Astrocyte of the cerebellum (primary cell): ENCODE data around the gene TMCO4.

Source experiments
- DNase-seq: peaks from one replicate; pipeline ENCODE4 v3.0.0-alpha.2; 2011; ENCODE audit warnings: low read depth
- H3K4me3 ChIP-seq: 2 replicates; pipeline ENCODE4 v1.5.1; 2011; ENCODE audit warnings: mild to moderate bottlenecking, low read depth, low read length, moderate library complexity
- in situ Hi-C: cut with HindIII; loops from 2 replicates; pipeline ENCODE4 v1.10.0; 2017; ENCODE audit warnings: low sequenced_read_pairs
- TF ChIP-seq, protein P1 (sequence below): IDR thresholded peaks from 2 replicates; pipeline ENCODE4 v1.5.1; 2012; ENCODE audit warnings: low read length, low read depth, moderate library complexity, mild to moderate bottlenecking; ENCODE audit errors: missing control alignments

TMCO4 gene

DNA sequence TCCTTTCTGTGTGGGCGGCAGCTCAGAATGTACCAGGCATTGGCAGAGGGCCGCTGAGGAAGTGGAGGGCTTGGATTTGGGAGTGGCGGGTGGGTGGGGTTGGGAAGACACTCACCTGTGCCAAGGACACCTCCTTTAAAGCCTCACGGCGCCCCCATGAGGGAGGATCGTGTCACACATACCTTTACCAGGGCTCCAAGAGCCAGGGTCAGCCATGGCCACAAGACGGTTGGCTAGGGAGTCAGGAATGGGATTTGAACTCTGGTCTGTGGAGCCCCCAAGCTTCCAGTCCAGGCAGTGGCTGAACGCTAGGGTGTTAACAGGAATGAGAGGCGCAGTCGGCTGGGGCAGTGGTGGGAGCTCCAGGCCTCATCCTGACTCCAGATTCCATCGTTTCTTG lies 151.0 kb downstream of the TMCO4 start:
- no peak for DNase-seq
- no peak overlapping the region for H3K4me3 ChIP-seq
- in situ Hi-C loops, result no loop called here
- TF ChIP-seq, protein P1, sequence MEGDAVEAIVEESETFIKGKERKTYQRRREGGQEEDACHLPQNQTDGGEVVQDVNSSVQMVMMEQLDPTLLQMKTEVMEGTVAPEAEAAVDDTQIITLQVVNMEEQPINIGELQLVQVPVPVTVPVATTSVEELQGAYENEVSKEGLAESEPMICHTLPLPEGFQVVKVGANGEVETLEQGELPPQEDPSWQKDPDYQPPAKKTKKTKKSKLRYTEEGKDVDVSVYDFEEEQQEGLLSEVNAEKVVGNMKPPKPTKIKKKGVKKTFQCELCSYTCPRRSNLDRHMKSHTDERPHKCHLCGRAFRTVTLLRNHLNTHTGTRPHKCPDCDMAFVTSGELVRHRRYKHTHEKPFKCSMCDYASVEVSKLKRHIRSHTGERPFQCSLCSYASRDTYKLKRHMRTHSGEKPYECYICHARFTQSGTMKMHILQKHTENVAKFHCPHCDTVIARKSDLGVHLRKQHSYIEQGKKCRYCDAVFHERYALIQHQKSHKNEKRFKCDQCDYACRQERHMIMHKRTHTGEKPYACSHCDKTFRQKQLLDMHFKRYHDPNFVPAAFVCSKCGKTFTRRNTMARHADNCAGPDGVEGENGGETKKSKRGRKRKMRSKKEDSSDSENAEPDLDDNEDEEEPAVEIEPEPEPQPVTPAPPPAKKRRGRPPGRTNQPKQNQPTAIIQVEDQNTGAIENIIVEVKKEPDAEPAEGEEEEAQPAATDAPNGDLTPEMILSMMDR, result peak; percentile 35

DNA sequence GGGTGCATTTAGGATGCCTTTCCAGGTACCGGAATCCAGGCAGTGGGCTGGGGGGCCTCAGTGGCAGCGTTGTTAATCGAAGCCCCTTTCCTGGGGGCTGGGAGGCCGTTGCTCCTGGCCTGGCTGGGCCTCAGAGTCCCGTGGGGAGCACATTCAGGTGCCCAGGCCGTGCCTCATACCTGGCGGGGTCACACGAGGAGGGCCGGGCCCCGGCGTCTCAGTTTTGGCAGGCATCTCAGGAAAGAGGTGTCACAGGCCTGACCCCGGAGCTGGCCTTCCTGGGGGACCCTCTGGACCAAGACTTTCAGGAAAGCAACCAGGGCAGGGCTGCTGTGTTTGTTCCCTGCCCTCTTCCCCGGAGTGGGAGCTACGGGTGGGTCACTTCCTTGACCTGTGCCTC lies 151.5 kb downstream of the TMCO4 start:
- no peak for DNase-seq
- TF ChIP-seq, protein P1, result no peak
- H3K4me3 ChIP-seq, result no peak overlapping the region
- in situ Hi-C loops, result no loop called here

DNA sequence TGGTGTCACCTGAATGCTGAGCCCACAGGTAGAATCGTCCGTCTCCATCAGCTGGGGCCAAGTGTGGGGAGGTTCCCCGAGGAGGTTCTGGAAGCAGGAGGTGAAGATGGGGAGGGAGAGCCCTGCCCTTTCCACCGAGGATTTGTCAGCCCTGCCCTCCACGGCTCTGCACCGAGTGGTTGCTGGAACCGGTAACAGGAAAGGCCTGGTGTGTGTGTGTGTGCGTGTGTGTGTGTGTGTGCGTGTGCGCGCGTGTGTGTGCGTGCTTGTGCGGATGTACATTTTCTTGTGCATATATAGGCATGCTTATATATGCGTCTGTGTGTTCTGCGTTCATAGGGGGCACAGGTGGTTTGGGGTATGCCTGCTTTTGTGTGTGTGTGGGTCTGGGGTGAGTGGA lies 152.1 kb downstream of the TMCO4 start:
- TF ChIP-seq, protein P1, result no peak
- H3K4me3 ChIP-seq, result peak overlapping the region; percentile 64
- in situ Hi-C loops, result no loop called here
- DNase-seq, result no peak

DNA sequence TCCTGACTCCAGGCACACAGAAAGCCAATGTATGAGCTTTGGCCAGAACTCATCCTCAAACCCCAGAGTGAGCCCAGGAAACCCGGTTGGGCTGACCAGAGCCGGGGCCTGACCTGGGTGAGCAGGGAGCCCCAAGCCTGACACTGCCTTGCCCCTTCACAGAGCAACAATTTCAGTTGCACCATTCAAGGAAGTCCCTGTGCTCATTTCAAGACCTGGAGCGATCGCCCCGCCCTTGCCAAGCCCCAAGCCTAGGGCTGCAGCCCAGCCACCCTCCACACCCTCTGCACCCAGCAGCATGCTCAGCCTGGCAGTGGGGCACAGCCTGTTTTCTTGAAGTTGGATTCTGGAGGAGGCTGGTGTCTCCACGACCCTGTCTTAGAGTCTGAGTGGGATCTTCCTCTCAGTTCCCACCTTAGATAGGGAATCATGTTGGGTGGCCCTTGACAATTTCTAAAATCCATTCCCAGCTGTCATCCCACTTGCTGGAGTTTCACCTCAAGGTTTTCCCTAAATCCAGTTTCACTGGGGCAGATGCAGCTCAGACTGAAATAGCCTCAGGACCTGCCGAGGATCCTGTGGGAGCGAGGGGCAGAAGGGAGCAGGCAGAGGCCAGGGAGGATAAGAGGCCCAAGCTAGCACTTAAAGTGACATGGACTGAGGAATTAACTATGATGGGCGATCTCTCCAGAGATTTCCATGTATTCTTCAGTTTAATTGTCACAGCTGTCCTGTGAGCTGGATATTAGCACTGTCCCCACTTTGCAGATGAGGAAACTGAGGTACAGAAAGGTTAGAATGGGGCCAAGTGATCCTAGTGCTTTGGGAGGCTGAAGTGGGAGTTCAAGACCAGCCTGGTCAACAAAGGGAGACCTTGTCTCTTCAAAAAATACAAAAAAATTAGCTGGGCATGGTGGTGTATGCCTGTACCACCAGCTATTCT lies 153.1 kb downstream of the TMCO4 start:
- TF ChIP-seq, protein P1, result no peak
- no peak for DNase-seq
- in situ Hi-C loops, result no loop called here
- H3K4me3 ChIP-seq, result peak overlapping the region; percentile 64

DNA sequence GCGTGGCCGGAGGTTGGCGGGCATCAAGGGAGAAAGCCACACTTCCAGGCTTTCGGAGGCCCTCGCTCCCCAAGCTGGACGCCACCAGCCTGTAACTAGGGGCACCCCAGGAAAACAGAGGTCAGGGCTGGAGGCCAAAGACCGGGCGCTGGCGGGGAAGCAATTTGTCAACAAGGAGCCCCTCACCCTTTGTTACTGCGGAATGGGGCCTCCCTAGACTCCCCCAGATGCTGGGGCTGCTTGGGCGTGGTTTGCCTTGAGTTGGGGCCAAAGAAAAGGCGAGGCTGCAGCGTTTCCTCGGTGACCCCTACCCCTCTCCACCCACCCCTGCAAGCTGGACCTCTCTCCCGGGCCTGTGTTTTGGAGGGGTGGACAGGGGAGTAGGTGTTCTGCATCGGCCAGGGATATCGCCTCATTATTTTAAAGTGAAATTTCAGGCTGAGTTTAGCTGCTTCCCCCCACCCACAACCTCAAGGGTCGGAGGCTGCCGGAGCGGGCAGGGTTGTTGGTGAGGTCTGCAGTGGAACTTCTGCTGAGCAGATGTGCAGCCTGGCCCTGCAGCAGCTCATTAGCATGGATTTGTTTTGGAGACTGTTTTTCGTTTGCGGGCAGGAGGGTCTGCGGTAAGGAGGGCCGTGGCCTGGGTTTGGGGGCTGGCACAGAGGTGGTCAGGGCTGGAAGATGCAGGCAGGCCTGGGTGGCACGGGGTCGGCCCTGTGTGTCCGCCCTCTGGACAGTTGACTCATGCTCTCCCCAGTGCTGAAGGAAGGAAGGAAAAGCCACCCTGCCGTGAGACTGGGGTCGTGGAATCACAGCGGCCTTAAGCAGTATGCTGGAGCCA lies 154.1 kb downstream of the TMCO4 start:
- in situ Hi-C loops, result no loop called here
- DNase-seq, result no peak
- H3K4me3 ChIP-seq, result peak overlapping the region; percentile 64
- TF ChIP-seq, protein P1, result no peak

DNA sequence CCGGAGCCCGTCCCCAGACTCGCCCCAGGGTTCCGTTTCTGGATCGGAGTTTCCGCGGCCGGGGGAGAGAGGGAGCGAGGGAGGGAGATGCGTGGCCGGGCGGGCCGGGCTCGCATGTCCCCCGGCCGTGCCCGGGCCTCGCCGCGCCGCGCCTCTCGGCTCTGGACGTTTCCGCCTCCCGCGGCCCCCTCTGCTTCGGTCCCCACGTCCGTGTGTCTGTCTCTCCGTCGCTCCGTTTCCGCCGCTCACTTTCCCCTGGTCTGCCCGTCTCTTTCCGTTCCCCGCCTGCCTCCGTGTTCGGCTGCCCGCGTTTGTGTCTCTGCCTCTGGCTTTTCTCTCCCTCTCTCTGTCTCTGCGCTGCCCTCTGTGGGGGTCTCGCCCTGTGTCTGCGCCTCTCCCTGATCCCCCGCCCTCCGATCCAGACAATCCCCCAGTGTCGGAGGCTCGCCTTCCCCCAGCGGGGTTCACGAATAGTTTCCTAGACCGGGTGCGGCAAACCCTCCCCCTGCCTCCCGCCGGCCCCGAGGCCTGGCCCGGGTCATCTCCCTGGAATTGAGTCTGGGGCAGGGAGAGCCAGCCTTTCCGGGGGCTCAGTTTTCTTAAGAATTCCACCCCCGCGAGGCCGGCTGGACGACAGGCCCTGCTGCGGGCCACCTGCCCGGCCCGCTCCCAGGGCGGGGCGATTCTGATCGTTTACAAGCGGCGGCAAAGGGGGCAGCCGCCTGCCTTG lies 154.9 kb downstream of the TMCO4 start:
- DNase-seq, result no peak
- TF ChIP-seq, protein P1, result no peak
- peak overlapping the region; percentile 64 for H3K4me3 ChIP-seq
- in situ Hi-C loops, result no loop called here
